ENCODE measurements around the gene SHANK2. TPM values are rescaled to one million over a fixed set of nuclear protein-coding genes. Genes with fewer than 3 reads are reported as not detected.

The SHANK2 gene
- 10 to 100 TPM in 2 of 4 donors, 1 to 10 TPM in 2; 5.9 to 14.0 (median 10.1) TPM for total RNA-seq

GRCh38 chr11:71252269-71252769 is at the start of gene SHANK2:
Gene SHANK2 (minus strand): TSS chr11:71252577. CDS start chr11:71147326, 105,251 bp downstream.
- Histone ChIP-seq H3K4me3 (peak within 1 kb of the TSS; percentile 55), H3K9me3 (no peaks in the 10 kb centered on the region), H3K36me3 (no peaks in the 10 kb centered on the region), H3K27ac (peak within 1 kb of the TSS; percentile 82), H3K4me1 (peaks cover 30% of the 10 kb centered on the region), H3K27me3 (peaks cover 89% of the 10 kb centered on the region)
- no CpG with 5 or more reads among the region's 70 CpGs for WGBS
- no peak for TF ChIP-seq POLR2AphosphoS5 (IDR thresholded peaks at IDR 0.05)
- no peak for TF ChIP-seq POLR2A (IDR thresholded peaks at IDR 0.05)
- no peak for TF ChIP-seq CTCF (IDR thresholded peaks at IDR 0.05)
- no peak for TF ChIP-seq EP300 (IDR thresholded peaks at IDR 0.05)
- no peak for DNase-seq (ENCODE audit: low spot score in 2 of 2)

GRCh38 chr11:71301858-71302533 is 49.6 kb upstream of the SHANK2 start:
- no peak for TF ChIP-seq POLR2AphosphoS5 (IDR thresholded peaks at IDR 0.05)
- peak; percentile 52 to 62 for DNase-seq (ENCODE audit: low spot score in 2 of 2)
- Histone ChIP-seq H3K36me3 (no peaks in the 10 kb centered on the region), H3K4me3 (no peak overlapping the region), H3K27me3 (peaks cover 7% of the 10 kb centered on the region), H3K9me3 (no peaks in the 10 kb centered on the region), H3K4me1 (peaks cover 10% of the 10 kb centered on the region), H3K27ac (no peak overlapping the region)
- WGBS, result 57% methylated on average over 16 of the region's 17 CpGs

- DNase-seq (ENCODE audit: low spot score in 2 of 2), result peak; percentile 45 to 52
- Histone ChIP-seq H3K4me3 (no peak overlapping the region), H3K4me1 (peaks cover 10% of the 10 kb centered on the region), H3K27ac (no peak overlapping the region), H3K27me3 (peaks cover 8% of the 10 kb centered on the region), H3K36me3 (no peaks in the 10 kb centered on the region), H3K9me3 (no peaks in the 10 kb centered on the region)
- TF ChIP-seq CTCF (IDR thresholded peaks at IDR 0.05) (no peak), EP300 (IDR thresholded peaks at IDR 0.05) (no peak), POLR2AphosphoS5 (IDR thresholded peaks at IDR 0.05) (no peak), POLR2A (IDR thresholded peaks at IDR 0.05) (no peak)
- 84% methylated on average over 17 of the region's 19 CpGs for WGBS
Observed at GRCh38 chr11:71301046-71301857, 48.9 kb upstream of the SHANK2 start.

GRCh38 chr11:71300187-71300586 is 47.8 kb upstream of the SHANK2 start:
- no peak overlapping the region for H3K27ac ChIP-seq
- no peaks in the 10 kb centered on the region for H3K36me3 ChIP-seq
- H3K4me1 ChIP-seq, result peaks cover 10% of the 10 kb centered on the region
- H3K9me3 ChIP-seq, result no peaks in the 10 kb centered on the region
- TF ChIP-seq POLR2AphosphoS5 (IDR thresholded peaks at IDR 0.05), result no peak
- TF ChIP-seq POLR2A (IDR thresholded peaks at IDR 0.05), result no peak
- TF ChIP-seq EP300 (IDR thresholded peaks at IDR 0.05), result no peak
- no peak for TF ChIP-seq CTCF (IDR thresholded peaks at IDR 0.05)
- 78% methylated on average over 8 of the region's 8 CpGs for WGBS
- DNase-seq (ENCODE audit: low spot score in 2 of 2), result no peak
- peaks cover 12% of the 10 kb centered on the region for H3K27me3 ChIP-seq
- no peak overlapping the region for H3K4me3 ChIP-seq

- 84% methylated on average over 14 of the region's 14 CpGs for WGBS
- TF ChIP-seq CTCF (IDR thresholded peaks at IDR 0.05), result no peak
- TF ChIP-seq POLR2A (IDR thresholded peaks at IDR 0.05), result no peak
- no peak for TF ChIP-seq POLR2AphosphoS5 (IDR thresholded peaks at IDR 0.05)
- no peak for TF ChIP-seq EP300 (IDR thresholded peaks at IDR 0.05)
- Histone ChIP-seq H3K4me1 (peaks cover 10% of the 10 kb centered on the region), H3K4me3 (no peak overlapping the region), H3K36me3 (no peaks in the 10 kb centered on the region), H3K27me3 (peaks cover 25% of the 10 kb centered on the region), H3K9me3 (no peaks in the 10 kb centered on the region), H3K27ac (no peak overlapping the region)
- peak in 1 of 2 donors; percentile 75 for DNase-seq (ENCODE audit: low spot score in 2 of 2)
Observed at GRCh38 chr11:71298761-71299181, 46.4 kb upstream of the SHANK2 start.
